HepG2 (cell line): ENCODE data around the gene ASIC5. TPM values are rescaled to one million over a fixed set of nuclear protein-coding genes. Genes with fewer than 3 reads are reported as not detected.
A peak's percentile ranks its signal among the peaks of the same experiment; 100 is the strongest.

Source experiments
- ARNT ChIP-seq: fragments of 450-650 bp; IDR thresholded peaks from 2 replicates; pipeline ENCODE4 v1.6.1; 2017
- BCL6 ChIP-seq: IDR thresholded peaks from 2 replicates; pipeline ENCODE4 v1.6.1; 2016; ENCODE audit warnings: missing genetic modification reagents, missing compliant biosample characterization
- BHLHE40 ChIP-seq: IDR thresholded peaks from 2 replicates; pipeline ENCODE4 v1.6.1; 2011; ENCODE audit warnings: low read length, improper control_type of control experiment
- HNF4A ChIP-seq: sonication (generic); formaldehyde crosslinking; IDR thresholded peaks from 2 replicates; pipeline ENCODE4 v1.4.0; 2020; ENCODE audit warnings: missing genetic modification reagents
- JARID2 ChIP-seq: sonication (generic); formaldehyde crosslinking; IDR thresholded peaks from 2 replicates; pipeline ENCODE4 v1.8.1; 2023; ENCODE audit warnings: missing genetic modification reagents, inconsistent platforms; ENCODE audit not compliant: insufficient replicate concordance
- MAZ ChIP-seq, 2 experiments: sonication (generic) in 1 of 2; formaldehyde crosslinking in 1 of 2; IDR thresholded peaks; 2 replicates each; pipeline versions ENCODE4 v1.5.0 to v1.6.1; 2012 to 2020; ENCODE audit warnings: low read depth in 2 of 2, mild to moderate bottlenecking in 2 of 2, borderline replicate concordance in 1 of 2, improper control_type of control experiment in 1 of 2, low read length in 1 of 2, missing genetic modification reagents in 1 of 2, moderate library complexity in 1 of 2
- ZNF180 ChIP-seq: sonication (generic); formaldehyde crosslinking; IDR thresholded peaks from 2 replicates; pipeline ENCODE4 v1.4.0; 2020; ENCODE audit warnings: low read depth, missing genetic modification reagents, borderline replicate concordance
- ZNF205 ChIP-seq: IDR thresholded peaks from 2 replicates; pipeline ENCODE4 v1.6.1; 2018; ENCODE audit warnings: missing biosample characterization, missing genetic modification reagents
- ZNF670 ChIP-seq: sonication (generic); formaldehyde crosslinking; IDR thresholded peaks from 2 replicates; pipeline ENCODE4 v1.8.0; 2022; ENCODE audit warnings: mild to moderate bottlenecking, missing genetic modification reagents, borderline replicate concordance
- ZNF7 ChIP-seq: IDR thresholded peaks from 2 replicates; pipeline ENCODE4 v1.6.1; 2016; ENCODE audit warnings: missing biosample characterization, missing genetic modification reagents
- polyA plus RNA-seq, 8 experiments: library from polyadenylated mRNA; depleted of rRNA in 3 of 8; stranded (reverse) in 7 of 8; unstranded in 1 of 8; fragments of >200 nt; fragmentation: Illumina TruSeq in 4 of 8; extraction: Trizol in 4 of 8; gene quantifications; 2 replicates each; pipeline versions ENCODE4 v1.2.1 to v1.2.3, GENCODE V29; 2011 to 2016; ENCODE audit warnings: low read depth in 4 of 8, missing spikeins in 1 of 8, mixed read lengths in 1 of 8; ENCODE audit not compliant: insufficient read depth in 1 of 8
- total RNA-seq, 5 experiments: library from RNA; depleted of rRNA; stranded (reverse); fragments of >200 nt; fragmentation: Illumina TruSeq; extraction: Trizol; gene quantifications; 2 replicates each; pipeline ENCODE4 v1.2.3, GENCODE V29; 2016; ENCODE audit warnings: low read depth in 1 of 5
- TF ChIP-seq, protein P1 (sequence below): sonication (generic); formaldehyde crosslinking; IDR thresholded peaks from 2 replicates; pipeline ENCODE4 v1.4.0; 2020; ENCODE audit warnings: missing genetic modification reagents
- TF ChIP-seq, protein P2 (sequence below): sonication (generic); formaldehyde crosslinking; IDR thresholded peaks from 2 replicates; pipeline ENCODE4 v1.4.0; 2020; ENCODE audit warnings: missing genetic modification reagents
- TF ChIP-seq, protein P3 (sequence below): sonication (generic); formaldehyde crosslinking; IDR thresholded peaks from 2 replicates; pipeline ENCODE4 v1.4.0; 2020; ENCODE audit warnings: missing genetic modification reagents
- TF ChIP-seq, protein P4 (sequence below): sonication (generic); formaldehyde crosslinking; IDR thresholded peaks from one replicate; pipeline ENCODE4 v1.5.1; 2020; ENCODE audit warnings: mild to moderate bottlenecking, missing genetic modification reagents; ENCODE audit errors: not compliant biosample characterization

Gene ASIC5
- total and polyA plus RNA-seq, 2 of the 13 experiments (the other 11 are each of a cell fraction or from before 2014, with no cell fraction given): not detected

DNA sequence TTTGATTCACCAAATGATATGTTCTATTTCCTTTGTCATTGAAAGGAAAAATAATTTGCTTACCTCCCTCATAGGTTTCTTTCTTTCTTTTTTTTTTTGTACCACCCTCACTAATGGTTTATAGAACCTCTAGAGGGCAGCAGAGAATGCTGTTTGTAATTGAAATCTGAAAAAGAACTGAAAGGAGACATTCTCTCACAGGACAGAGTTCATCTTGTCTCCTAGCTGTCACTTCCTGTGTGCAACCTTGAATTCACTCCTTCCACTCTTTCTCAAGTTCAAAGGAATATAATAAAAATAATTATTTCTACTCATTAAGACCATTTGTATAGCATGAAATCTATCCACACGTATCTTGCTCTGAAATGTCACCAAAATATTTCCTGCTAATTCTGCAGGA lies 56.2 kb downstream of the ASIC5 start (continued):
- TF ChIP-seq, protein P1, sequence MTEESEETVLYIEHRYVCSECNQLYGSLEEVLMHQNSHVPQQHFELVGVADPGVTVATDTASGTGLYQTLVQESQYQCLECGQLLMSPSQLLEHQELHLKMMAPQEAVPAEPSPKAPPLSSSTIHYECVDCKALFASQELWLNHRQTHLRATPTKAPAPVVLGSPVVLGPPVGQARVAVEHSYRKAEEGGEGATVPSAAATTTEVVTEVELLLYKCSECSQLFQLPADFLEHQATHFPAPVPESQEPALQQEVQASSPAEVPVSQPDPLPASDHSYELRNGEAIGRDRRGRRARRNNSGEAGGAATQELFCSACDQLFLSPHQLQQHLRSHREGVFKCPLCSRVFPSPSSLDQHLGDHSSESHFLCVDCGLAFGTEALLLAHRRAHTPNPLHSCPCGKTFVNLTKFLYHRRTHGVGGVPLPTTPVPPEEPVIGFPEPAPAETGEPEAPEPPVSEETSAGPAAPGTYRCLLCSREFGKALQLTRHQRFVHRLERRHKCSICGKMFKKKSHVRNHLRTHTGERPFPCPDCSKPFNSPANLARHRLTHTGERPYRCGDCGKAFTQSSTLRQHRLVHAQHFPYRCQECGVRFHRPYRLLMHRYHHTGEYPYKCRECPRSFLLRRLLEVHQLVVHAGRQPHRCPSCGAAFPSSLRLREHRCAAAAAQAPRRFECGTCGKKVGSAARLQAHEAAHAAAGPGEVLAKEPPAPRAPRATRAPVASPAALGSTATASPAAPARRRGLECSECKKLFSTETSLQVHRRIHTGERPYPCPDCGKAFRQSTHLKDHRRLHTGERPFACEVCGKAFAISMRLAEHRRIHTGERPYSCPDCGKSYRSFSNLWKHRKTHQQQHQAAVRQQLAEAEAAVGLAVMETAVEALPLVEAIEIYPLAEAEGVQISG (CRISPR knock-in tag): no peak
- no peak for TF ChIP-seq ZNF205 (CRISPR knock-in tag)
- no peak for TF ChIP-seq BCL6
- TF ChIP-seq MAZ (IDR thresholded peaks at IDR 0.05; ENCODE audit: borderline replicate concordance, low read depth, low read length): no peak
- TF ChIP-seq MAZ (CRISPR knock-in tag; IDR thresholded peaks at IDR 0.05; ENCODE audit: low read depth): no peak
- no peak for TF ChIP-seq JARID2 (CRISPR knock-in tag)
- TF ChIP-seq ZNF180 (CRISPR knock-in tag): no peak
- TF ChIP-seq HNF4A (CRISPR knock-in tag): peak; percentile 42
- no peak for TF ChIP-seq ZNF7 (CRISPR knock-in tag)
- TF ChIP-seq, protein P2, sequence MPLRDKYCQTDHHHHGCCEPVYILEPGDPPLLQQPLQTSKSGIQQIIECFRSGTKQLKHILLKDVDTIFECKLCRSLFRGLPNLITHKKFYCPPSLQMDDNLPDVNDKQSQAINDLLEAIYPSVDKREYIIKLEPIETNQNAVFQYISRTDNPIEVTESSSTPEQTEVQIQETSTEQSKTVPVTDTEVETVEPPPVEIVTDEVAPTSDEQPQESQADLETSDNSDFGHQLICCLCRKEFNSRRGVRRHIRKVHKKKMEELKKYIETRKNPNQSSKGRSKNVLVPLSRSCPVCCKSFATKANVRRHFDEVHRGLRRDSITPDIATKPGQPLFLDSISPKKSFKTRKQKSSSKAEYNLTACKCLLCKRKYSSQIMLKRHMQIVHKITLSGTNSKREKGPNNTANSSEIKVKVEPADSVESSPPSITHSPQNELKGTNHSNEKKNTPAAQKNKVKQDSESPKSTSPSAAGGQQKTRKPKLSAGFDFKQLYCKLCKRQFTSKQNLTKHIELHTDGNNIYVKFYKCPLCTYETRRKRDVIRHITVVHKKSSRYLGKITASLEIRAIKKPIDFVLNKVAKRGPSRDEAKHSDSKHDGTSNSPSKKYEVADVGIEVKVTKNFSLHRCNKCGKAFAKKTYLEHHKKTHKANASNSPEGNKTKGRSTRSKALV (CRISPR knock-in tag): no peak
- TF ChIP-seq, protein P3, sequence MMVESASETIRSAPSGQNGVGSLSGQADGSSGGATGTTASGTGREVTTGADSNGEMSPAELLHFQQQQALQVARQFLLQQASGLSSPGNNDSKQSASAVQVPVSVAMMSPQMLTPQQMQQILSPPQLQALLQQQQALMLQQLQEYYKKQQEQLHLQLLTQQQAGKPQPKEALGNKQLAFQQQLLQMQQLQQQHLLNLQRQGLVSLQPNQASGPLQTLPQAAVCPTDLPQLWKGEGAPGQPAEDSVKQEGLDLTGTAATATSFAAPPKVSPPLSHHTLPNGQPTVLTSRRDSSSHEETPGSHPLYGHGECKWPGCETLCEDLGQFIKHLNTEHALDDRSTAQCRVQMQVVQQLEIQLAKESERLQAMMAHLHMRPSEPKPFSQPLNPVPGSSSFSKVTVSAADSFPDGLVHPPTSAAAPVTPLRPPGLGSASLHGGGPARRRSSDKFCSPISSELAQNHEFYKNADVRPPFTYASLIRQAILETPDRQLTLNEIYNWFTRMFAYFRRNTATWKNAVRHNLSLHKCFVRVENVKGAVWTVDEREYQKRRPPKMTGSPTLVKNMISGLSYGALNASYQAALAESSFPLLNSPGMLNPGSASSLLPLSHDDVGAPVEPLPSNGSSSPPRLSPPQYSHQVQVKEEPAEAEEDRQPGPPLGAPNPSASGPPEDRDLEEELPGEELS: no peak
- TF ChIP-seq ZNF670 (CRISPR knock-in tag): no peak
- TF ChIP-seq, protein P4, sequence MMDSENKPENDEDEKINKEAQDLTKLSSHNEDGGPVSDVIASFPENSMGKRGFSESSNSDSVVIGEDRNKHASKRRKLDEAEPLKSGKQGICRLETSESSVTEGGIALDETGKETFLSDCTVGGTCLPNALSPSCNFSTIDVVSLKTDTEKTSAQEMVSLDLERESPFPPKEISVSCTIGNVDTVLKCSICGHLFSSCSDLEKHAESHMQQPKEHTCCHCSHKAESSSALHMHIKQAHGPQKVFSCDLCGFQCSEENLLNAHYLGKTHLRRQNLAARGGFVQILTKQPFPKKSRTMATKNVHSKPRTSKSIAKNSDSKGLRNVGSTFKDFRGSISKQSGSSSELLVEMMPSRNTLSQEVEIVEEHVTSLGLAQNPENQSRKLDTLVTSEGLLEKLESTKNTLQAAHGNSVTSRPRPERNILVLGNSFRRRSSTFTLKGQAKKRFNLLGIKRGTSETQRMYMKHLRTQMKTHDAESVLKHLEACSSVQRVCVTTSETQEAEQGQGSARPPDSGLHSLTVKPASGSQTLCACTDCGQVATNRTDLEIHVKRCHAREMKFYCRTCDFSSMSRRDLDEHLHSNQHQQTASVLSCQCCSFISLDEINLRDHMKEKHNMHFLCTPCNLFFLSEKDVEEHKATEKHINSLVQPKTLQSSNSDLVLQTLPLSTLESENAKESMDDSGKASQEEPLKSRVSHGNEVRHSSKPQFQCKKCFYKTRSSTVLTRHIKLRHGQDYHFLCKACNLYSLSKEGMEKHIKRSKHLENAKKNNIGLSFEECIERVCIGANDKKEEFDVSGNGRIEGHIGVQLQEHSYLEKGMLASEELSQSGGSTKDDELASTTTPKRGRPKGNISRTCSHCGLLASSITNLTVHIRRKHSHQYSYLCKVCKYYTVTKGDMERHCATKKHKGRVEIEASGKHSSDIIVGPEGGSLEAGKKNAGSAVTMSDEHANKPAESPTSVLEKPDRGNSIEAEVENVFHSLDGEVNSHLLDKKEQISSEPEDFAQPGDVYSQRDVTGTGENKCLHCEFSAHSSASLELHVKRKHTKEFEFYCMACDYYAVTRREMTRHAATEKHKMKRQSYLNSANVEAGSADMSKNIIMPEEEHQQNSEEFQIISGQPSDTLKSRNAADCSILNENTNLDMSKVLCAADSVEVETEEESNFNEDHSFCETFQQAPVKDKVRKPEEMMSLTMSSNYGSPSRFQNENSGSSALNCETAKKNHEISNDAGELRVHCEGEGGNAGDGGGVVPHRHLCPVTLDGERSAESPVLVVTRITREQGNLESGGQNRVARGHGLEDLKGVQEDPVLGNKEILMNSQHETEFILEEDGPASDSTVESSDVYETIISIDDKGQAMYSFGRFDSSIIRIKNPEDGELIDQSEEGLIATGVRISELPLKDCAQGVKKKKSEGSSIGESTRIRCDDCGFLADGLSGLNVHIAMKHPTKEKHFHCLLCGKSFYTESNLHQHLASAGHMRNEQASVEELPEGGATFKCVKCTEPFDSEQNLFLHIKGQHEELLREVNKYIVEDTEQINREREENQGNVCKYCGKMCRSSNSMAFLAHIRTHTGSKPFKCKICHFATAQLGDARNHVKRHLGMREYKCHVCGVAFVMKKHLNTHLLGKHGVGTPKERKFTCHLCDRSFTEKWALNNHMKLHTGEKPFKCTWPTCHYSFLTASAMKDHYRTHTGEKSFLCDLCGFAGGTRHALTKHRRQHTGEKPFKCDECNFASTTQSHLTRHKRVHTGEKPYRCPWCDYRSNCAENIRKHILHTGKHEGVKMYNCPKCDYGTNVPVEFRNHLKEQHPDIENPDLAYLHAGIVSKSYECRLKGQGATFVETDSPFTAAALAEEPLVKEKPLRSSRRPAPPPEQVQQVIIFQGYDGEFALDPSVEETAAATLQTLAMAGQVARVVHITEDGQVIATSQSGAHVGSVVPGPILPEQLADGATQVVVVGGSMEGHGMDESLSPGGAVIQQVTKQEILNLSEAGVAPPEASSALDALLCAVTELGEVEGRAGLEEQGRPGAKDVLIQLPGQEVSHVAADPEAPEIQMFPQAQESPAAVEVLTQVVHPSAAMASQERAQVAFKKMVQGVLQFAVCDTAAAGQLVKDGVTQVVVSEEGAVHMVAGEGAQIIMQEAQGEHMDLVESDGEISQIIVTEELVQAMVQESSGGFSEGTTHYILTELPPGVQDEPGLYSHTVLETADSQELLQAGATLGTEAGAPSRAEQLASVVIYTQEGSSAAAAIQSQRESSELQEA: no peak
- TF ChIP-seq BHLHE40: no peak
- no peak for TF ChIP-seq ARNT
